Left renal pelvis (tissue), 4 donors: ENCODE measurements around the gene FAM161B. TPM values are rescaled to one million over a fixed set of nuclear protein-coding genes. Genes with fewer than 3 reads are reported as not detected.
"Not testable (repeated sequence)": the region's sequence is repeated elsewhere in the genome, so short reads cannot be mapped to it uniquely, and the experiment has no call there.

Source experiments
- DNase-seq, 4 donors: peaks; one replicate each; pipeline ENCODE4 v3.0.0-alpha.2; 2013; ENCODE audit warnings: low read depth in 4 of 4, low spot score in 3 of 4
- polyA plus RNA-seq, 4 donors: library from polyadenylated mRNA; unstranded; fragments of 120-200 nt; gene quantifications; one replicate each; pipeline ENCODE4 v1.2.1, GENCODE V29; 2013; ENCODE audit not compliant: insufficient read length in 4 of 4

The FAM161B gene
- polyA plus RNA-seq, 4 donors, result 11.5 to 14.2 (median 13.1) TPM

GRCh38 chr14:73944432-73945158, 5.3 kb downstream of the FAM161B start:
- no peak for DNase-seq

GRCh38 chr14:73943083-73943482, 6.8 kb downstream of the FAM161B start:
- no peak for DNase-seq

GRCh38 chr14:73942180-73942579, 7.7 kb downstream of the FAM161B start:
- no peak for DNase-seq

DNA sequence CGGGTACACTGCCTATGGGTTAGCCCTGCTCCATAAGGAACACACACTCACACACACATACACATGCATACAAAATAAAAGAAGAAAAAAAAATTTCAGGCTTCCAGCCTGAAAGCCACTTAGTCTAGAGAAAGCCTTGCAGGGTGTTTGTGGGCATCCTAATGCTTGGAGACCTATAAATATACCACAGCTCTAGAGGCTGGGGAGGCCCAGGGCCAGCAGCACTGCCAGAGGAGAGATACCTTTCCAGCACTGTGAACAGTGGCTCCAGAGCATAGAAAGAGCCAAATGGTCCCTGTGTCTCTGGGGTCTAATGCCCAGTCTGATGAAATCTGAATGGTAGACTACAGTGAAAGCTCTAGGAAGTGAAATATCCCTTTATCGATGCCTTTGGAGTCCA, 12.9 kb downstream of the FAM161B start:
- DNase-seq, result no peak

- DNase-seq, result no peak
Measured at GRCh38 chr14:73936548-73936947, 13.3 kb downstream of the FAM161B start.

DNA sequence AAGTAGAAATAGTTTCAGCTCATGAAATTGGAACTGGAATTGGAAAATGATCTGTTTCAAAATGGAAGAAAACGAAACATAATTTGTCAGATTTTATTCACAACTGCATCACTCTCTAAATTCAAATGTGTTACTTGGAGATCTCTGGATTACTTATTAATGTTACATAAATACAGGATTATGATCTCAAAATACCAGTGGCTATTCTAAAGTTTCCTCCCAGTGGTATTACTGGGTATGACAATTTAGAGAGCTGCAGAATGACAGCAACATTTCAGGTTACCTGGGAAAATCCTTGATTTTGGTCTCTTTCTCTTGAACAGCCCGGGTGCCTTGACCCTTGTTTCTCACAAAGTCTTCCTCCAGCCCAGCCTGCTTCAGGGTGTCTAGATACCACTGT, 14.2 kb downstream of the FAM161B start:
- no peak for DNase-seq

DNA sequence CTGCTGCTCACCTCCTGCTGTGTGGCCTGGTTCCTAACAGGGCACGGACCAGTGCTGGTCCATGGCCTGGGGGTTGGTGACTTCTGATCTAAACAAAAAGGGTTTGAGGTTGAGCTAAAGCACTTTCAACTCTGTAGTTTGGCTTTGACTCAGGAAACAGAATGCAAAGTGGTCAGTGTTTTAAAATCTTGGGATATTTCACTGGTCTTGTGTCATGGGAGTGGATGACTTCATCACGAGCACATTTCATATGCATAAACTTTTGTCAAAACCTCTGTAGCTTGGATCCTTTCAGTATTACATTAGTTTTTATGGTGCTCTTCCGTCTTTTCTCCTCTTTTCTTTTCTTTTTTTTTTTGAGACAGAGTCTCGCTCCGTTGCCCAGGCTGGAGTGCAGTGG, 25.6 kb downstream of the FAM161B start:
- DNase-seq, result no peak

DNA sequence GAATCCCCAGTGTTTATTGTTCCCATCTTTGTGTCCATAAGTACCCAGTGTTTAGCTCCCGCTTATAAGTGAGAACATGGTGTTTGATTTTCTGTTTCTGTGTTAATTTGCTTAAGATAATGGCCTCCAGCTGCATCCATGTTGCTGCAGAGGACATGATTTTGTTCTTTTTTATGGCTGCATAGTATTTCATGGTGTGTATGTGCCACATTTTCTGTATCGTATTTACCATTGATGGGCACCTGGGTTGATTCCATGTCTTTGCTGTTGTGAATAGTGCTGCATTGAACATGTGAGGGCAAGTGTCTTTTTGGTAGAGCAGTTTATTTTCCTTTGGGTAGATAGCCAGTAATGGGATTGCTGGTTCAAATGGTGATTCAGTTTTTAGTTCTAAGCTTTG, 30.4 kb downstream of the FAM161B start:
- DNase-seq, result not testable (repeated sequence)

DNA sequence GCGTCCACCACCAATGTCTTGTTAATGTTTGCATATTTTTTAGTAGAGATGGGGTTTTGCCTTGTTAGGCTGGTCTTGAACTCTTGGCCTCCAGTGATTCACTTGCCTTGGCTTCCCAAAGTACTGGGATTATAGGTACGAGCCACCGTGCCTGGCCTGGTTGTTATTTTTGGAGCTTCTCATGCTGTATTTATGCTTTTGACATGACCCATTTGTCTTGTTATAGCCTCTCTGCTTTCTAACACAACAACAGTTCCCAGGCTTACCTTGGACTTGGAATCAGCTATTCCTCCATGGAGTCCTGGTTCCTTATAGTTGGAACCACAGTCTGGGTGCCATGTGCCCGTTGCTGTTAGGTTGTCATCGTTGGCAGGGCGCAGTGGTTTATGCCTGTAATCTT, 33.6 kb downstream of the FAM161B start:
- no peak for DNase-seq

- no peak for DNase-seq
Measured at GRCh38 chr14:73913256-73913655, 36.6 kb downstream of the FAM161B start.

DNA sequence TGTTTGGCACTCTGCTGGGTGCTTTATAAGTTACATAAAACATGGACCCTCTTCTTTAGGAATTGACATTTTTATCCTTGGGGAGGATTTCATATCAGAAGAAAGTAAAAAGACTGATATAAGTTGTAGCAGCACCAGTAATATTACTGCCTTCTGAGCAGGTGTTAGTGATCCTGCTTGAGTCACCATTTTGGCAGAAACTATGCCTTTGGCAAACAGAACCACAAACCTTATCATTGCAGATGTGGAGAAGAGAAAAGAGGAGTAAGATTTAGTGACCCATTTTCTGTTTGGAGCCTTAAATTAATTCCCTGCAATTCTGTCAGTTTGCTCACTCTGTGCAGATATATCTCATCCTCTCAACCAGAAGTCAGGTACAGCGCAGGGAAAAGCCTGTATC, 40.2 kb downstream of the FAM161B start:
- DNase-seq, result no peak

DNA sequence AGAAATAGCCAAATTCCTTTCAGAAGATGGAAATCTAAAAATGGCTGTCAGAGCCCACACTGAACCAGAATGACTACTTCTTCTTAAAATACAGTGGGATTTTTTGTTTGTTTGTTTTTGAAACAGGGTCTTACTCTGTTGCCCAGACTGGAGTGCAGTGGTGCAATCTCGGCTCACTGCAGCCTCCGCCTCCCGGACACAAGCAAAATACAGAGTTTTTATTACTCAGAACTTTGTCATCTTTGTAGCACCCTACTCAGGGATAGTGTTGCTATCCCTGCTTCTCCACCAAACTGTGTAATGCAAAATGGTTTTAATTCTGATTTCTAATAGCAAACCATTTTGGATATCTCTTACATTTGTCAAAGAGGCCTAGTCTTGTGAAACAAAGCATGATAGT, 46.9 kb downstream of the FAM161B start:
- no peak for DNase-seq

DNA sequence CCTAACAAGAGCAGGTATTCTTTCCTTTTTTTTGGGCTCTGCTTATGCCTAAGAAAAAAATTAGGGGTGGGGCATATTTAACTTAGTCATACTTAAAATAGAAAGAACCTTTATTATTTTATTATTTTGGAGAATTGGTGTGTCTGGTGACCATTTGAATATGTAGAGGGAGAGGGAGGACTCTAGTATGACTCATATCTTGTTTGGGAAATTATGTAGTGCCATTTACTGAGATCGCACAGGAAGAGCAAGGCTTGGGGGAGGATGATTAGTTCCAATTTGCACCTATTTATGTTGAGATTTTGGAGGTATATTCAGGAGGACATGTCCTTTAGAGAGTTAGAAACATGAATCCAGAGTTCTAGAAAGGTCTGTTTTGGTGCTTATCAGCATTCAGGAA, 53.4 kb downstream of the FAM161B start:
- no peak for DNase-seq

GRCh38 chr14:73895939-73896338, 54.0 kb downstream of the FAM161B start:
- DNase-seq, result no peak

DNA sequence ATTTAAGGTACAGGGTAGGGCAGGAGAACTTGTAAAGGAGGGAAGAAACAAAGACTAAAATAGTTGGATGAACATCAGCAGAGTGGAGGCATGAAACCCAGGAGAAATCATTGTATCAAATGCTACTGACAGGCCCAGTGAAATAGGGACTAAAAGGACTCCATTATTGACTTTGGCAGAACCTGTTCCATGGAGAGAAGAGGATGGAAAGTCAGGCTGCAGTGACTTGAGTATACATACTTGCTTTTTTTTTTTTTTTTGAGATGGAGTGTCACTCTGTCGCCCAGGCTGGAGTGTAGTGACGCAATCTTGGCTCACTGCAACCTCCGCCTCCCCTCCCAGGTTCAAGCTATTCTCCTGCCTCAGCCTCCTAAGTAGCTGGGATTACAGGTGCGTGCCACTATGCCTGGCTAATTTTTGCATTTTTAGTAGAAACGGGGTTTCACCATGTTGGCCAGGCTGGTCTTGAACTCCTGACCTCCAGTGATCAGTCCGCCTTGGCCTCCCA, 55.7 kb downstream of the FAM161B start:
- not testable (repeated sequence) for DNase-seq

DNA sequence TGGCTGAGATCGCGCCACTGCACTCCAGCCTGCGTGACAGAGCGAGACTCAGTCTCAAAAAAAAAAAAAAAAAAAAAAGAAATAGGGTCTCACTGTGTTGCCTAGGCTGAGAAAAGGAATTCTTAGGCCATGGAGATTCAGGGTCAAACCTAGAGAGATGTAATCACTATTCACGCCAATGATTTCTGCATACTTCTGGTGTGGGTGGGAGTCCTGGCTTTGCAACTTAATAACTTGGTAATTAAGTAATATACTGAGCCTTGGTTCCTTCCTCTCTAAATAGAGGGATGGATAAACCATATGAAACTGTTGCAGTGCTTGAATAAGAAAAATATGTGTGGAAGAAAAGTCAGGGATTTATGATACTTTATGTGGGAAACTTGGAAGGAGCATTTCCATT, 60.5 kb downstream of the FAM161B start:
- DNase-seq, result no peak

- DNase-seq, result no peak
Measured at GRCh38 chr14:73888971-73889370, 60.9 kb downstream of the FAM161B start.

GRCh38 chr14:73888460-73888725, 61.5 kb downstream of the FAM161B start:
- DNase-seq, result no peak

GRCh38 chr14:73887694-73888459, 62.0 kb downstream of the FAM161B start:
- no peak for DNase-seq

GRCh38 chr14:73887318-73887616, 62.6 kb downstream of the FAM161B start:
- DNase-seq, result peak in 1 of 4 donors; percentile 14

- peak; percentile 81 to 89 (median 88) for DNase-seq
Measured at GRCh38 chr14:73886449-73887317, 63.2 kb downstream of the FAM161B start, which contains the start of gene ZNF410. Gene ZNF410, plus strand, starts transcription at chr14:73886859. Its CDS starts 5,317 bp downstream, at chr14:73892176.
